Measurements from ENCODE around the gene VPS51. TPM values are rescaled to one million over a fixed set of nuclear protein-coding genes. Genes with fewer than 3 reads are reported as not detected.

Gene VPS51
- total RNA-seq, 4 donors from 2014 or later, result 206 to 515 (median 266) TPM

GRCh38 chr11:65084598-65085375 is 11.2 kb upstream of the VPS51 start:
- Histone ChIP-seq H3K36me3 (peaks cover 0 to 40% of the 10 kb centered on the region in 2 donors), H3K27me3 (no peaks in the 10 kb centered on the region), H3K9me3 (no peaks in the 10 kb centered on the region), H3K27ac (peak overlapping the region; percentile 90 to 98 (median 91)), H3K4me1 (peaks cover 12 to 18% of the 10 kb centered on the region in 2 donors), H3K4me3 (peak overlapping the region; percentile 71 to 95 (median 81))
- in situ Hi-C loops (cut with MboI; ENCODE audit: low sequenced_read_pairs in 4 of 4) (no loop called here), intact Hi-C loops (cut with DNase I; ENCODE audit: low total_unique reads) (loop anchor here (1.0 to 5.0 kb wide), 7 partner anchors 12 to 1261 kb away; partner anchors contain the start of genes BRMS1, FAU, MRPL49 and SAC3D1)
- TF ChIP-seq, protein P1, sequence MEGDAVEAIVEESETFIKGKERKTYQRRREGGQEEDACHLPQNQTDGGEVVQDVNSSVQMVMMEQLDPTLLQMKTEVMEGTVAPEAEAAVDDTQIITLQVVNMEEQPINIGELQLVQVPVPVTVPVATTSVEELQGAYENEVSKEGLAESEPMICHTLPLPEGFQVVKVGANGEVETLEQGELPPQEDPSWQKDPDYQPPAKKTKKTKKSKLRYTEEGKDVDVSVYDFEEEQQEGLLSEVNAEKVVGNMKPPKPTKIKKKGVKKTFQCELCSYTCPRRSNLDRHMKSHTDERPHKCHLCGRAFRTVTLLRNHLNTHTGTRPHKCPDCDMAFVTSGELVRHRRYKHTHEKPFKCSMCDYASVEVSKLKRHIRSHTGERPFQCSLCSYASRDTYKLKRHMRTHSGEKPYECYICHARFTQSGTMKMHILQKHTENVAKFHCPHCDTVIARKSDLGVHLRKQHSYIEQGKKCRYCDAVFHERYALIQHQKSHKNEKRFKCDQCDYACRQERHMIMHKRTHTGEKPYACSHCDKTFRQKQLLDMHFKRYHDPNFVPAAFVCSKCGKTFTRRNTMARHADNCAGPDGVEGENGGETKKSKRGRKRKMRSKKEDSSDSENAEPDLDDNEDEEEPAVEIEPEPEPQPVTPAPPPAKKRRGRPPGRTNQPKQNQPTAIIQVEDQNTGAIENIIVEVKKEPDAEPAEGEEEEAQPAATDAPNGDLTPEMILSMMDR (IDR thresholded peaks at IDR 0.05 in 4 of 5, conservative IDR thresholded peaks at IDR 0.05 in 1 of 5), result no peak
- no peak for TF ChIP-seq POLR2A (IDR thresholded peaks at IDR 0.05)
- ATAC-seq (peak in 1 of 2 donors; percentile 1), DNase-seq (no peak)

GRCh38 chr11:65085446-65085845 is 10.6 kb upstream of the VPS51 start:
- in situ Hi-C loops (cut with MboI; ENCODE audit: low sequenced_read_pairs in 4 of 4) (no loop called here), intact Hi-C loops (cut with DNase I; ENCODE audit: low total_unique reads) (loop anchor here (2.0 kb wide), 1 partner anchor 31 kb away; the partner anchor contains the start of gene ZNHIT2)
- Histone ChIP-seq H3K4me3 (no peak overlapping the region), H3K27me3 (no peaks in the 10 kb centered on the region), H3K36me3 (peaks cover 0 to 40% of the 10 kb centered on the region in 2 donors), H3K4me1 (peaks cover 12 to 18% of the 10 kb centered on the region in 2 donors), H3K27ac (no peak overlapping the region), H3K9me3 (no peaks in the 10 kb centered on the region)
- DNase-seq, result no peak
- ATAC-seq, result no peak
- TF ChIP-seq, protein P1 (IDR thresholded peaks at IDR 0.05 in 4 of 5, conservative IDR thresholded peaks at IDR 0.05 in 1 of 5), result no peak
- TF ChIP-seq POLR2A (IDR thresholded peaks at IDR 0.05), result no peak

DNA sequence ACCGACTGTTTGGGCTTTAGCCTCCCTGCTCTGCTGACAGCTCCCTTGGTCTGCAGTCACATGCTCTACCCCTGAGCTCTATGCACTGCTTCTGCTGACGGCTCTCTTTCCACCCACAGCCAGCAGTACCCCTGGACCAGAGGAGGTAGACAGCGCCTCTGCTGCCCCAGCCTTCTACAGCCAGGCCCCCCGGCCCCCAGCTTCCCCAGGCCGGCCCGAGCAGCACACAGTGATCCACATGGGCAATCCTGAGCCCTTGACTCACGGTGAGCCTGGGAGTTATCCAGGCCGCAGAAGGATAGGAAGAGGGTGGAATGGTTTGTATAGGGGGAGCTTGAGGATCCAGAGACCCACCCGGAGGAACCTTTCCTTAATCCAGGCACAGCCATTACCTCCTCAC is 9.2 kb upstream of the VPS51 start:
- Histone ChIP-seq H3K4me3 (no peak overlapping the region), H3K4me1 (peaks cover 12 to 18% of the 10 kb centered on the region in 2 donors), H3K36me3 (peaks cover 0 to 40% of the 10 kb centered on the region in 2 donors), H3K27me3 (no peaks in the 10 kb centered on the region), H3K9me3 (no peaks in the 10 kb centered on the region), H3K27ac (no peak overlapping the region)
- in situ Hi-C loops (cut with MboI; ENCODE audit: low sequenced_read_pairs in 4 of 4), result no loop called here
- intact Hi-C loops (cut with DNase I; ENCODE audit: low total_unique reads), result no loop called here
- no peak for DNase-seq
- TF ChIP-seq POLR2A (IDR thresholded peaks at IDR 0.05), result no peak
- TF ChIP-seq, protein P1 (IDR thresholded peaks at IDR 0.05 in 4 of 5, conservative IDR thresholded peaks at IDR 0.05 in 1 of 5), result no peak
- no peak for ATAC-seq

DNA sequence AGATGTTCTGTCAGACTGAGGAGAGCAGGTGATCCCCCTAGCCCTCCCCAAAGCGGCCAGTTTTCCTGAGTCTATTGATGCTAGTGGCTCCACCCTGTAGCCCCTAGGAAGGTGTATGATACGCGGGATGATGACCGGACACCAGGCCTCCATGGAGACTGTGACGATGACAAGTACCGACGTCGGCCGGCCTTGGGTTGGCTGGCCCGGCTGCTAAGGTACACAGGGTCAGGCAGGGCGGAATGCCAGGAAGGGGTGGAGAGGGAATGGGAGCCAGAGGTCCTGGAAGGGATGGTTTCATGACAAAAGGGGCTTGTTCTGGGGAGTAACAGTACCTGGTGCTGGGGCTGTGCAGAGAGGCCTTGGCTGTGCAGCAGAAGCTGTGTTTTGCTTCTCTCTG is 8.8 kb upstream of the VPS51 start:
- TF ChIP-seq, protein P1 (IDR thresholded peaks at IDR 0.05 in 4 of 5, conservative IDR thresholded peaks at IDR 0.05 in 1 of 5), result no peak
- no peak for TF ChIP-seq POLR2A (IDR thresholded peaks at IDR 0.05)
- intact Hi-C loops (cut with DNase I; ENCODE audit: low total_unique reads), result no loop called here
- Histone ChIP-seq H3K36me3 (peaks cover 0 to 40% of the 10 kb centered on the region in 2 donors), H3K4me3 (no peak overlapping the region), H3K9me3 (no peaks in the 10 kb centered on the region), H3K4me1 (peaks cover 12 to 18% of the 10 kb centered on the region in 2 donors), H3K27ac (no peak overlapping the region), H3K27me3 (no peaks in the 10 kb centered on the region)
- no peak for ATAC-seq
- DNase-seq, result no peak
- in situ Hi-C loops (cut with MboI; ENCODE audit: low sequenced_read_pairs in 4 of 4), result no loop called here

Data from gastrocnemius medialis (tissue), 4 donors.